ENCODE measurements around the gene RABGAP1L.
"Not testable (repeated sequence)": the region's sequence is repeated elsewhere in the genome, so short reads cannot be mapped to it uniquely, and the experiment has no call there.

Gene RABGAP1L

DNA sequence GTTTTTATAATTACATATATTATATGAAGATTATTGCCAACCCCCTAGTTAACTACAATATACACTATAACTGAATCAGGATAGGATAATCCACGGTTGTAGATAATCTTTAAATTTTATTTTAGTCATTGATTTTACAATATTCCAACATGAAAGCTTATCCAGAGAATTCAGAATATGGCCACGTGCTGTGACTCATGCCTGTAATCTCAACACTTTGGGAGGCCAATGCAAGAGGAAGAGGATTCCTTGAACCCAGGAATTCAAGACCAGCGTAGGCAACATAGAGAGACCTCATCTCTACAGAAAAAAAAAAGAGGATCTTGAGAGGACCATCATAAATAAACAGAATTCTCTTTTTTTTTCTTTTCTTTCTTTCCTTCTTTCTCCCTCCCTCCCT is 720.9 kb downstream of the RABGAP1L start:
- Histone ChIP-seq H3K9ac (ENCODE audit: low read length) (no peak overlapping the region), H3K4me1 (ENCODE audit: control insufficient read depth, low read depth, low read length) (peaks cover 11% of the 10 kb centered on the region), H3K27me3 (ENCODE audit: control insufficient read depth, insufficient read depth, low read length) (no peaks in the 10 kb centered on the region), H3K9me3 (ENCODE audit: control insufficient read depth, low read depth, low read length) (no peaks in the 10 kb centered on the region), H3K27ac (ENCODE audit: low read length) (no peak overlapping the region), H3K36me3 (ENCODE audit: control insufficient read depth, low read depth, low read length) (peaks cover 56% of the 10 kb centered on the region), H3K4me3 (ENCODE audit: low read length) (no peak overlapping the region)

DNA sequence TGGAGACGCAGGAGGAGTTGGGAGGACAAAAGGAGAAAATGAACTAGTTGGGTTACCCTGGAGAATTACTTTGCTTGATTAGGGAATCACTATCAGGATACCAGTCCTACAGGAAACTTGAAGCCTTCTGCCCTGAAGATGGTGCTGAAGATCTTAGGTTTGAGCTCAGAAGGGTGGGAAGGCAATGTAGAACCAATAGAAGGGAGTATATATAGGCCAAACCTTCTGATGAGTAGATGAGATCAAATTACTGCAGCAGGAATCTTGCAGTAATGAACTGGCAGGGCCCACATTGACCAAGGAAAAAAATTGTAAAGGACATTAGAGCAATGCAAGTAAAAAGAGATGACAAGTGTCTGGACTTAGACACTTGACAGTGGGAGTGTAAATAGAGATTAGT is 724.1 kb downstream of the RABGAP1L start:
- Histone ChIP-seq H3K9ac (ENCODE audit: low read length) (no peak overlapping the region), H3K27me3 (ENCODE audit: control insufficient read depth, insufficient read depth, low read length) (no peaks in the 10 kb centered on the region), H3K27ac (ENCODE audit: low read length) (no peak overlapping the region), H3K4me3 (ENCODE audit: low read length) (no peak overlapping the region), H3K4me1 (ENCODE audit: control insufficient read depth, low read depth, low read length) (no peaks in the 10 kb centered on the region), H3K36me3 (ENCODE audit: control insufficient read depth, low read depth, low read length) (peaks cover 71% of the 10 kb centered on the region), H3K9me3 (ENCODE audit: control insufficient read depth, low read depth, low read length) (no peaks in the 10 kb centered on the region)

DNA sequence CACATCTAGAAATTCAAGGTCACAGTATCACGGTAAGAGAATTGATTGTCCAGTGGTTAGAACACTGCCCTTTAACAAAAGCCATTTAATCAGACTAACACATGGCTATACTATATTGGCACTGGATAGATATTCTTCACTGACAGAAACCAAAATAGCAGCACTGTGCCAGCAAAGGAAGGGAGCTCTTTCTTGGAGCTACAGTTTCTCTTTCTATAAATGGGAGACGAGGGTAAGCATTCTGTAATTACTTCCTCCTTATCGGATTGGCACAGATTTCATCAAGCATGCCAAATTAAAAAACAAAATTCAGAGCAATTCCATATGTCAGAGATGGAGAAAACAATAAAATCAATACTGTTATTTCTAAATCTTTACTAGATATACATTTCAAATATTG is 724.7 kb downstream of the RABGAP1L start:
- H3K27ac ChIP-seq (ENCODE audit: low read length), result no peak overlapping the region
- H3K4me3 ChIP-seq (ENCODE audit: low read length), result no peak overlapping the region
- H3K36me3 ChIP-seq (ENCODE audit: control insufficient read depth, low read depth, low read length), result peaks cover 72% of the 10 kb centered on the region

DNA sequence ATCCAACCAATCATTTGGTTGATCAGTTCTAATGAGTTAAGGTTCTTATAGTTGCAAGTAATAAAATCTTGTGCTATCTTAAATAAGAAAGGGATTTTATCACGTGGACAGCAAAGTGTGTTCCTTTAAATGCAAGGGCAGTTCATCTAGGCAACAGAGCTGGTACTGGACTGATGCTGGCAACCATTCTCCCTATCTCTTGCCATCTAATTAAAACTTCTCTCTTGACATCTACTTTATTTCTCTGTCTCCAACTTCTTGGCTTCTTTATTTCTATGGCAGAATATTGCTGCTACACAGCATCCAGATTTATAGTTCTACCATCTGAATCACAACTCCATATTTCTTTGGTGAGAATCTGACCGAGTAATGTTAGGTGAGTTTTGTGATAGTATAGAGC is 725.2 kb downstream of the RABGAP1L start:
- Histone ChIP-seq H3K27ac (ENCODE audit: low read length) (no peak overlapping the region), H3K36me3 (ENCODE audit: control insufficient read depth, low read depth, low read length) (peaks cover 69% of the 10 kb centered on the region), H3K4me1 (ENCODE audit: control insufficient read depth, low read depth, low read length) (no peaks in the 10 kb centered on the region)

More for the DNA sequence above, 724.7 kb downstream of the RABGAP1L start:
- no peak overlapping the region for H3K9ac ChIP-seq (ENCODE audit: low read length)
- H3K9me3 ChIP-seq (ENCODE audit: control insufficient read depth, low read depth, low read length), result no peaks in the 10 kb centered on the region
- H3K4me1 ChIP-seq (ENCODE audit: control insufficient read depth, low read depth, low read length), result no peaks in the 10 kb centered on the region
- no peaks in the 10 kb centered on the region for H3K27me3 ChIP-seq (ENCODE audit: control insufficient read depth, insufficient read depth, low read length)

DNA sequence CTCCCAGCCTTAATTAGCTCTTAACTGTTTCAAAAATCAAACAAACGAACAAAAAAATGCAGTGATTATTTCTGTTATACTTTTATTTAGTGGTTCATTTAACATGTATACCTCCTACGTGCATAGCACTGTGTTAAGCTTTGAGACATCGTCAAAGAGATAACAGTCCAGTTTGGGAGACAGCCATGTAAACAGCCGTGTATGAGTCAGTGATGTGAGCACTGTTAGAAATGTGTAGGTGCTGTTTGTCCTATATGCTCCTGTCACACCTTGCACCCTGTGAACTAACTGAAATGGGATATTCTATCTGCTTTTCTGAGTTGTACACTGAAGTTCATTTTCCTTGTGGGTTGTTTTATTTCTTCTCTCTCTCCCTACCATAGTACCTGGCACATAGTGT is 730.7 kb downstream of the RABGAP1L start:
- H3K4me3 ChIP-seq (ENCODE audit: low read length), result no peak overlapping the region
- H3K27me3 ChIP-seq (ENCODE audit: control insufficient read depth, insufficient read depth, low read length), result no peaks in the 10 kb centered on the region
- H3K27ac ChIP-seq (ENCODE audit: low read length), result no peak overlapping the region
- H3K9ac ChIP-seq (ENCODE audit: low read length), result no peak overlapping the region
- H3K36me3 ChIP-seq (ENCODE audit: control insufficient read depth, low read depth, low read length), result peaks cover 46% of the 10 kb centered on the region
- H3K9me3 ChIP-seq (ENCODE audit: control insufficient read depth, low read depth, low read length), result no peaks in the 10 kb centered on the region
- no peaks in the 10 kb centered on the region for H3K4me1 ChIP-seq (ENCODE audit: control insufficient read depth, low read depth, low read length)

More for the DNA sequence above, 725.2 kb downstream of the RABGAP1L start:
- Histone ChIP-seq H3K9me3 (ENCODE audit: control insufficient read depth, low read depth, low read length) (no peaks in the 10 kb centered on the region), H3K27me3 (ENCODE audit: control insufficient read depth, insufficient read depth, low read length) (no peaks in the 10 kb centered on the region), H3K9ac (ENCODE audit: low read length) (no peak overlapping the region), H3K4me3 (ENCODE audit: low read length) (no peak overlapping the region)

DNA sequence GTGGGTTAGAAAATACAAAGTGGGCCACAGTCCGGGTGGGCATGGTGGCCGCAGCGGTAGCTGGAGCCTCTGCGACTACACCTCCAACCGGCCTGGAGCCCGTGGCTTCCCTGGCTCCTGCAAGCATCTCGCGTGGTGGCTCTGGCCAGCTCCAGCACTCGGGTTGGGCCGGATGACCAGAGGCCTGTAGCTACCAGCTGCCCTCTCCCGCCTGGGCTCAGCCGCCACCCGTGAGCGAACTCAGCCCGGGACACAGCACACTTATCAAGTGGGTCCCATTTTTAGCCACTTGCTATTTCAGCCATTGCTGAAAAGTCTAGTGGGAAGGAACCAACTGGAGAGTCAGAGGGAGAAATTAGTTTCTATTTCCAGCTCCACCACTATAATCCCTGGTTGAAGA is 732.7 kb downstream of the RABGAP1L start:
- no peak overlapping the region for H3K27ac ChIP-seq (ENCODE audit: low read length)
- H3K27me3 ChIP-seq (ENCODE audit: control insufficient read depth, insufficient read depth, low read length), result no peaks in the 10 kb centered on the region
- H3K4me3 ChIP-seq (ENCODE audit: low read length), result no peak overlapping the region
- no peak overlapping the region for H3K9ac ChIP-seq (ENCODE audit: low read length)
- peaks cover 36% of the 10 kb centered on the region for H3K36me3 ChIP-seq (ENCODE audit: control insufficient read depth, low read depth, low read length)
- no peaks in the 10 kb centered on the region for H3K9me3 ChIP-seq (ENCODE audit: control insufficient read depth, low read depth, low read length)
- no peaks in the 10 kb centered on the region for H3K4me1 ChIP-seq (ENCODE audit: control insufficient read depth, low read depth, low read length)

DNA sequence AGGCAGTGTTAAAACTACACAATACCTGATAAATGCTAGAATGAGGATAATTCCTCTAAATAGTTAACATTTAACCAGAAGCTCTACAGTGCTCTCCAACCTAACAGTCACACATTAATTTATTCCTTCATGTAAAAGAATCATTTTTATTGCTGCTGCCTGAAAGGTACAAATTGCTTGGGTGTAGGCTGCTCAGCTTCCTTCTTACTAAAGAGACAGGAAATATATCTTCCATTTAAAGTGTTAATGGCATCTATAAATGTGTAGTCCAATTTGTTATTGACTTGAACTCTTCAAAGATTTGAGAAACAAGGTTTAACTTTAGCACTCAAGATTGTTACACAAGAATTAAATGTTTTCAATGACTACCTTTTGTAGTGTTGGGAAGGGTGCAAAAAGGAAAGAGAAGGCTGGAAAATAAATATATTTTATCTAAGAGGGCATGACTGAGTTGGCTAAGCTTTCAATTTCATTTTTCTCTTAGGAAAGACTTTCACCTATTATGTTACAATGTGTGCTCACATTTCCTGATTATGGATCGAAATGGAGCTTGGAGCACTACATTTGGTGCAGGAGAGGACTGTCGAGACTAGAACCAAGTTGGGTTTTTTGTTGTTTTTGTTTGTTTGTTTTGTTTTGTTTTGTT is 734.9 kb downstream of the RABGAP1L start:
- H3K36me3 ChIP-seq (ENCODE audit: control insufficient read depth, low read depth, low read length), result peaks cover 28% of the 10 kb centered on the region
- H3K4me3 ChIP-seq (ENCODE audit: low read length), result no peak overlapping the region
- no peaks in the 10 kb centered on the region for H3K4me1 ChIP-seq (ENCODE audit: control insufficient read depth, low read depth, low read length)
- H3K9me3 ChIP-seq (ENCODE audit: control insufficient read depth, low read depth, low read length), result no peaks in the 10 kb centered on the region
- H3K27ac ChIP-seq (ENCODE audit: low read length), result no peak overlapping the region
- H3K27me3 ChIP-seq (ENCODE audit: control insufficient read depth, insufficient read depth, low read length), result no peaks in the 10 kb centered on the region
- H3K9ac ChIP-seq (ENCODE audit: low read length), result no peak overlapping the region

DNA sequence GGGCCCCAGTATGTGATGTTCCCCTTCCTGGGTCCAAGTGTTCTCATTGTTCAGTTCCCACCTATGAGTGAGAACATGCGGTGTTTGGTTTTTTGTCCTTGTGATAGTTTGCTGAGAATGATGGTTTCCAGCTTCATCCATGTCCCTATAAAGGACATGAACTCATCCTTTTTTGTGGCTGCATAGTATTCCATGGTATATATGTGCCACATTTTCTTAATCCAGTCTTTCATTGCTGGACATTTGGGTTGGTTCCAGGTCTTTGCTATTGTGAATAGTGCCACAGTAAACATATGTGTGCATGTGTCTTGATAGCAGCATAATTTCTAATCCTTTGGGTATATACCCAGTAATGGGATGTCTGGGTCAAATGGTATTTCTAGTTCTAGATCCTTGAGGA is 736.3 kb downstream of the RABGAP1L start:
- H3K9ac ChIP-seq (ENCODE audit: low read length); H3K27ac ChIP-seq (ENCODE audit: low read length); H3K4me1 ChIP-seq (ENCODE audit: control insufficient read depth, low read depth, low read length); H3K9me3 ChIP-seq (ENCODE audit: control insufficient read depth, low read depth, low read length); H3K4me3 ChIP-seq (ENCODE audit: low read length); H3K27me3 ChIP-seq (ENCODE audit: control insufficient read depth, insufficient read depth, low read length): not testable (repeated sequence)
- peaks cover 17% of the 10 kb centered on the region for H3K36me3 ChIP-seq (ENCODE audit: control insufficient read depth, low read depth, low read length)

DNA sequence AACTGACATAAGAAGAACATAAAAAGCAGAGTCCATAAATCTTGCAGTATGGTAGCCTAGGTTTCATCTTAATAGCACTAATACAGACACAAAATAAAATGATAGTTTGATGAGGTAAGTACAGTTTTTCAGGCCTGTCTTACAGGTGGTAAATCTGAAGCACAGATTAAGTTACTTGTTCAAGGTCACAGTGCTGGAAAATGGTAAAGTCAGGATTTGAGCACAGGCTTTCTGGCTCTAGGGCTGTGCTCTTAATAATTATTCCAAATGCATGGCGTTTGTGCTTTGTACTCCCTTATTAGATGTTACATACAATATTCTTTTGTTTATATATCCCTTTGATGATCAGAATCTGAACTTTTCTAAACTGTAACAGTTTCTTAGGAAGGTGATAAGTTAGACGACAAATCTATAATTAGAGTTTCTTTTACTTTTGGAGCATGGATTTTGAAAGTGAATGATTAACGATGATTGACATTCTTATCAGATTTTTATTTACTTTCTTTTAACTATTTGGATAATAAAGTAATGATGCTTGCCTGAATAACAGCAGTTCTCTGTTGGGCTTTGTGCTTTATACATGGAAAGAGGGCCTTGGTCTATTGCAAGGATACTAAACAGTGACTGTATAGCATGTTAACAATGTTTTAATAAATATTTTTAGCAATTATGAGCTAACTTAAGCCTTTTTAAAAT is 738.9 kb downstream of the RABGAP1L start:
- H3K27ac ChIP-seq (ENCODE audit: low read length), result no peak overlapping the region
- no peaks in the 10 kb centered on the region for H3K9me3 ChIP-seq (ENCODE audit: control insufficient read depth, low read depth, low read length)
- no peak overlapping the region for H3K9ac ChIP-seq (ENCODE audit: low read length)
- H3K4me1 ChIP-seq (ENCODE audit: control insufficient read depth, low read depth, low read length), result peaks cover 3% of the 10 kb centered on the region
- no peak overlapping the region for H3K4me3 ChIP-seq (ENCODE audit: low read length)
- no peaks in the 10 kb centered on the region for H3K27me3 ChIP-seq (ENCODE audit: control insufficient read depth, insufficient read depth, low read length)
- H3K36me3 ChIP-seq (ENCODE audit: control insufficient read depth, low read depth, low read length), result peaks cover 14% of the 10 kb centered on the region

DNA sequence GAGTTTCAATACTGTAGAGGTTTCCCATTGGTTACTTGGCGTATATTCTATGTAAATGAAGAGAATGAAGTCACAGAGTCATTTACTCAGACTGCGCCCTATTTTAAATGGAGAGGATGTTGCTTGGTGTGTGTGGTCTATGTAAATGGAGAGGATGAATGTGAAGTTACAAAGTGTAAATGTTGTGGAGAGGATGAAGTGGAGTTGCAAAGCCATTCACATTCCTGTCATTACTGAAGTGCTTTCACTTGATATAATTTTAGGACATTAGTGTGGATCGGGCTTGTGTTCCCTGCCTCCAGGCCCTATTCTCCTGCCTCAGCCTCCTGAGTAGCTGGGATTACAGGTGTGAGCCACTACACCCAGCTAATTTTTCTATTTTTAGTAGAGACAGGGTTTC is 741.0 kb downstream of the RABGAP1L start:
- peaks cover 25% of the 10 kb centered on the region for H3K36me3 ChIP-seq (ENCODE audit: control insufficient read depth, low read depth, low read length)

DNA sequence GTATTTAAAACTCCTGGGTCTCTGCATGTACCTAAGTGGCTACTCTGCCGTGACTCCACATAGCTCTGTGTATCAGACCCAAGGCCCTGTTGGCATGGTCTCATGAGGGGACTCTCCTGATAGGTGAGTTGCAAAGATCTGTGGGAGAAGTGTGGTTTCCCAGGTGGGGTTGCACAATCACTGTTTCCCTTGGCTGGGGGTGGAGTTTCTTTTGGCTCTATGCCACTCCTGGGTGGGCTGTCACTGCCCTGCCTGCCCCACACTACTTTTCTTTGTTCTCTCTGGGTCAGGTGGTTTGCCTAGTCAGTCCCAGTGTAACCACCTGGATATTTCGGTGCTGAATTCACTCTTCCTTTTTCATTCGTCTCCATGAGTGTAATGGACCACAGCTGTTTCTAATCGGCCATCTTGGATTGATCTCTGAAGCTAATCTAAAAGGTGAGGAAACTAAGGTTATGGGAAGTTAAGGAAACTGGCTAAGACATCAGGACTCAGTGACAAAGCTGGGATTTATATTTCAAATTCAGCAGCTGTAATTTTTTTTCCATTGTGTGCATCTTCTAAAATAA is 743.3 kb downstream of the RABGAP1L start:
- Histone ChIP-seq H3K4me3 (ENCODE audit: low read length) (no peak overlapping the region), H3K27me3 (ENCODE audit: control insufficient read depth, insufficient read depth, low read length) (no peaks in the 10 kb centered on the region), H3K4me1 (ENCODE audit: control insufficient read depth, low read depth, low read length) (peaks cover 9% of the 10 kb centered on the region), H3K9ac (ENCODE audit: low read length) (no peak overlapping the region), H3K9me3 (ENCODE audit: control insufficient read depth, low read depth, low read length) (no peaks in the 10 kb centered on the region), H3K36me3 (ENCODE audit: control insufficient read depth, low read depth, low read length) (peaks cover 22% of the 10 kb centered on the region), H3K27ac (ENCODE audit: low read length) (no peak overlapping the region)

More for the DNA sequence above, 741.0 kb downstream of the RABGAP1L start:
- H3K27ac ChIP-seq (ENCODE audit: low read length), result no peak overlapping the region
- no peak overlapping the region for H3K9ac ChIP-seq (ENCODE audit: low read length)
- H3K9me3 ChIP-seq (ENCODE audit: control insufficient read depth, low read depth, low read length), result no peaks in the 10 kb centered on the region
- no peaks in the 10 kb centered on the region for H3K27me3 ChIP-seq (ENCODE audit: control insufficient read depth, insufficient read depth, low read length)
- peaks cover 9% of the 10 kb centered on the region for H3K4me1 ChIP-seq (ENCODE audit: control insufficient read depth, low read depth, low read length)
- no peak overlapping the region for H3K4me3 ChIP-seq (ENCODE audit: low read length)

DNA sequence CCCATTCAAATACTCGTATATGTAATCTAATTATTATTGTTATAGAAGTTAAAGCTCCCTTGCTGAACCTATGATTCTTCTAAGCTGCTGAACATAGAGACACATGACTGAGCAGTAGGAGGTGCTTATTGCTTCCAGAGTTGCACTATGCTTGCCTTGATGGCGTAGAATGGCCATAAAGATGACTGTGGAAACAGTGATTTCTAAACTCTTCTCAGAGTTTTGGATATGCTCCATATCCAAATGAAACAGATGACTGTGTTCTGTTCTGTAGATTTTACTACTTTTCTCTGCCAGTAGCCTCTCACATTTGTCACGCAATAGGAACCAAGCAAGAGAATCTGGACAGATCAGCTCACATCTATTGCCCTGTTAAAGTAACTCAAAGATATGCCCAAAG is 752.3 kb downstream of the RABGAP1L start:
- Histone ChIP-seq H3K9ac (ENCODE audit: low read length) (no peak overlapping the region), H3K36me3 (ENCODE audit: control insufficient read depth, low read depth, low read length) (peaks cover 30% of the 10 kb centered on the region), H3K4me1 (ENCODE audit: control insufficient read depth, low read depth, low read length) (no peaks in the 10 kb centered on the region), H3K27me3 (ENCODE audit: control insufficient read depth, insufficient read depth, low read length) (no peaks in the 10 kb centered on the region), H3K27ac (ENCODE audit: low read length) (no peak overlapping the region), H3K9me3 (ENCODE audit: control insufficient read depth, low read depth, low read length) (no peaks in the 10 kb centered on the region), H3K4me3 (ENCODE audit: low read length) (no peak overlapping the region)

Measured in iPS-18a (cell line).